K562 (cell line): ENCODE measurements around the gene NBEAL2. TPM values are rescaled to one million over a fixed set of nuclear protein-coding genes. Genes with fewer than 3 reads are reported as not detected.

Experiments
- ATAC-seq: fragments of 200-7000 bp; cut with Tn5 transposase; 3 replicates; pipeline ENCODE4 v1.9.1; 2020; ENCODE audit warnings: moderate library complexity
- BruUV-seq: library from RNA; stranded (reverse); fragments of 400-500 nt; replicated peaks from 2 replicates; lab custom pipeline; 2021; lab: Mats Ljungman, UMichigan
- CTCF ChIA-PET: fragments of 300-600 bp; formaldehyde crosslinking; extraction: SDS; loops from one replicate; lab custom pipeline; 2021; ENCODE audit warnings: low intra/inter-chr PET ratio; lab: Yijun Ruan, JAX
- POLR2A ChIA-PET: fragments of 300-600, 350-650 bp; sonication (Branson Sonifier 250); formaldehyde crosslinking; extraction: SDS; loops from one replicate; lab custom pipeline; 2021; ENCODE audit warnings: antibody characterized with exemption, inconsistent platforms; lab: Yijun Ruan, JAX
- DNase-seq, 4 experiments: peaks; one replicate each; pipeline versions ENCODE4 v3.0.0 to v3.0.0-alpha.2; 2011 to 2018; ENCODE audit warnings: low spot score in 3 of 4, mixed read lengths in 3 of 4; ENCODE audit errors: extremely low read depth in 1 of 4
- FAIRE-seq: peaks from 2 replicates; lab custom pipeline; 2011; peaks lifted over from hg19 to GRCh38; lab: Jason Lieb, UNC
- H2AFZ ChIP-seq: 2 replicates; pipeline ENCODE4 v1.6.0; 2011; ENCODE audit warnings: low read depth, low read length, control low read depth, inconsistent platforms
- H3K27ac ChIP-seq: fragments of 200-600 bp; 3 replicates; pipeline ENCODE4 v1.8.0; 2011; ENCODE audit warnings: low read depth, mild to moderate bottlenecking, control low read depth, inconsistent platforms, low read length, moderate library complexity, mixed read lengths; ENCODE audit errors: extremely low read depth
- H3K27me3 ChIP-seq, 2 experiments: fragments of 300-600 bp in 1 of 2; 2 replicates in 1 of 2; 3 replicates in 1 of 2; pipeline versions ENCODE4 v1.6.0 to v1.8.0; 2011; ENCODE audit warnings: inconsistent platforms in 2 of 2, low read length in 2 of 2, mild to moderate bottlenecking in 1 of 2, mixed read lengths in 1 of 2, moderate library complexity in 1 of 2; ENCODE audit not compliant: control insufficient read depth in 2 of 2, insufficient read depth in 2 of 2
- H3K36me3 ChIP-seq: fragments of 300-600 bp; 3 replicates; pipeline ENCODE4 v1.8.0; 2011; ENCODE audit warnings: mild to moderate bottlenecking, low read length, inconsistent platforms; ENCODE audit not compliant: control insufficient read depth, insufficient read depth
- H3K4me1 ChIP-seq, 2 experiments: fragments of 200-600 bp in 1 of 2; replicated peaks in 1 of 2; 2 replicates in 1 of 2; 3 replicates in 1 of 2; pipeline versions ENCODE4 v1.5.1 to v1.8.0; 2011; ENCODE audit warnings: inconsistent platforms in 2 of 2, low read length in 2 of 2, mild to moderate bottlenecking in 1 of 2, mixed read lengths in 1 of 2, moderate library complexity in 1 of 2; ENCODE audit not compliant: control insufficient read depth in 2 of 2, insufficient read depth in 2 of 2
- H3K4me2 ChIP-seq: 2 replicates; pipeline ENCODE4 v1.6.1; 2011; ENCODE audit warnings: low read length, control low read depth, inconsistent platforms, mixed read lengths; ENCODE audit not compliant: insufficient read depth
- H3K4me3 ChIP-seq: fragments of 200-600 bp; sonication (generic), shearing (Covaris generic); 2 replicates; pipeline ENCODE4 v1.5.1; 2016; ENCODE audit warnings: control low read depth, inconsistent platforms
- H3K79me2 ChIP-seq: fragments of 200-600 bp; 3 replicates; pipeline ENCODE4 v1.8.0; 2011; ENCODE audit warnings: low read length, inconsistent platforms; ENCODE audit not compliant: control insufficient read depth, insufficient read depth
- H3K9ac ChIP-seq, 2 experiments: 2 replicates each; pipeline versions ENCODE4 v1.6.0 to v1.6.1; 2011; ENCODE audit warnings: low read depth in 2 of 2, low read length in 2 of 2, control low read depth in 1 of 2, inconsistent platforms in 1 of 2, mild to moderate bottlenecking in 1 of 2, mixed read lengths in 1 of 2; ENCODE audit not compliant: insufficient read depth in 1 of 2
- H3K9me1 ChIP-seq: one replicate; pipeline ENCODE4 v1.6.0; 2011; ENCODE audit warnings: inconsistent platforms, mild to moderate bottlenecking, low read length, moderate library complexity; ENCODE audit not compliant: control insufficient read depth, insufficient read depth
- H3K9me3 ChIP-seq: replicated peaks from 2 replicates; pipeline ENCODE4 v1.5.1; 2011; ENCODE audit warnings: low read depth, low read length, inconsistent platforms; ENCODE audit not compliant: control insufficient read depth, insufficient read depth
- H4K20me1 ChIP-seq: replicated peaks from 2 replicates; pipeline ENCODE4 v1.6.1; 2011; ENCODE audit warnings: low read length, inconsistent platforms, mixed read lengths; ENCODE audit not compliant: control insufficient read depth, insufficient read depth
- CEBPB ChIP-seq: fragments of 450-650 bp; IDR thresholded peaks from 2 replicates; pipeline ENCODE4 v1.6.1; 2016; ENCODE audit warnings: missing genetic modification characterization, missing compliant biosample characterization
- EGR1 ChIP-seq: fragments of 450-650 bp; conservative IDR thresholded peaks from 2 replicates; pipeline ENCODE4 v1.6.1; 2017; ENCODE audit warnings: mild to moderate bottlenecking
- EWSR1 ChIP-seq: fragments of 450-650 bp; IDR thresholded peaks from 2 replicates; pipeline ENCODE4 v1.6.1; 2018; ENCODE audit warnings: borderline replicate concordance, mild to moderate bottlenecking, low read depth, moderate library complexity; ENCODE audit not compliant: partially characterized antibody
- KDM5B ChIP-seq: fragments of 200-600 bp; sonication (generic); IDR thresholded peaks from 2 replicates; pipeline ENCODE4 v1.6.1; 2012; ENCODE audit warnings: low read depth, mild to moderate bottlenecking, moderate library complexity, low read length, control low read depth, inconsistent platforms; ENCODE audit not compliant: insufficient replicate concordance
- NFATC3 ChIP-seq: fragments of 450-650 bp; IDR thresholded peaks from 2 replicates; pipeline ENCODE4 v1.6.1; 2017; ENCODE audit warnings: mild to moderate bottlenecking
- NFIC ChIP-seq: fragments of 450-650 bp; IDR thresholded peaks from 2 replicates; pipeline ENCODE4 v1.6.1; 2017; ENCODE audit warnings: mild to moderate bottlenecking, inconsistent platforms
- NKRF ChIP-seq: fragments of 450-650 bp; IDR thresholded peaks from 2 replicates; pipeline ENCODE4 v1.6.1; 2016; ENCODE audit warnings: borderline replicate concordance
- POLR2G ChIP-seq: fragments of 200-400 bp; formaldehyde crosslinking; IDR thresholded peaks from 2 replicates; pipeline ENCODE4 v1.6.1; 2017; ENCODE audit warnings: low read depth, mild to moderate bottlenecking, antibody characterized with exemption, low read length, moderate library complexity
- RBFOX2 ChIP-seq: fragments of 200-400 bp; formaldehyde crosslinking; IDR thresholded peaks from 2 replicates; pipeline ENCODE4 v1.6.1; 2017; ENCODE audit warnings: low read depth, mild to moderate bottlenecking, low read length, moderate library complexity
- WGBS: fragments of 100-300 bp; shearing (Covaris generic); methylation state at CpG from one replicate; pipeline ENCODE4 v1.1.6; 2016; ENCODE audit warnings: low coverage, mixed read lengths; ENCODE audit not compliant: insufficient coverage; ENCODE audit errors: missing lambda C conversion rate; 5-methylcytosine and 5-hydroxymethylcytosine counted together
- in situ Hi-C: fragments of 300-500 bp; cut with MboI; formaldehyde crosslinking; loops from 4 replicates; pipeline ENCODE4 v1.15.0; 2018; ENCODE audit warnings: inconsistent platforms, mixed read lengths
- intact Hi-C: fragments of 100-400 bp; cut with micrococcal nuclease; formaldehyde crosslinking; loops from 2 replicates; pipeline ENCODE4 v1.14.2; 2022
- polyA plus RNA-seq, 8 experiments: library from polyadenylated mRNA; depleted of rRNA in 4 of 8; stranded (reverse) in 5 of 8; unstranded in 3 of 8; fragments of >200 nt; fragmentation: Nextera tagmentation in 2 of 8; fragmentation: Illumina TruSeq in 1 of 8; extraction: Ambion mirVana in 2 of 8; extraction: Trizol in 1 of 8; gene quantifications; 2 replicates each; pipeline versions ENCODE4 v1.2.1 to v1.2.3, GENCODE V29; 2011 to 2014; ENCODE audit warnings: inconsistent platforms in 1 of 8, missing spikeins in 1 of 8
- total RNA-seq, 7 experiments: library from RNA; depleted of rRNA in 6 of 7; stranded (reverse); fragments of >200 nt in 6 of 7; fragmentation: Illumina TruSeq in 2 of 7; extraction: Trizol in 2 of 7; gene quantifications; 2 replicates each; pipeline versions ENCODE4 v1.2.1 to v1.2.3, GENCODE V29; 2011 to 2021; ENCODE audit warnings: low replicate concordance in 1 of 7

NBEAL2 gene
- total and polyA plus RNA-seq, 9 of the 15 experiments (the other 6 are each of a cell fraction or from before 2014, with no cell fraction given) = 0.06 to 114 (median 29.6) TPM

DNA sequence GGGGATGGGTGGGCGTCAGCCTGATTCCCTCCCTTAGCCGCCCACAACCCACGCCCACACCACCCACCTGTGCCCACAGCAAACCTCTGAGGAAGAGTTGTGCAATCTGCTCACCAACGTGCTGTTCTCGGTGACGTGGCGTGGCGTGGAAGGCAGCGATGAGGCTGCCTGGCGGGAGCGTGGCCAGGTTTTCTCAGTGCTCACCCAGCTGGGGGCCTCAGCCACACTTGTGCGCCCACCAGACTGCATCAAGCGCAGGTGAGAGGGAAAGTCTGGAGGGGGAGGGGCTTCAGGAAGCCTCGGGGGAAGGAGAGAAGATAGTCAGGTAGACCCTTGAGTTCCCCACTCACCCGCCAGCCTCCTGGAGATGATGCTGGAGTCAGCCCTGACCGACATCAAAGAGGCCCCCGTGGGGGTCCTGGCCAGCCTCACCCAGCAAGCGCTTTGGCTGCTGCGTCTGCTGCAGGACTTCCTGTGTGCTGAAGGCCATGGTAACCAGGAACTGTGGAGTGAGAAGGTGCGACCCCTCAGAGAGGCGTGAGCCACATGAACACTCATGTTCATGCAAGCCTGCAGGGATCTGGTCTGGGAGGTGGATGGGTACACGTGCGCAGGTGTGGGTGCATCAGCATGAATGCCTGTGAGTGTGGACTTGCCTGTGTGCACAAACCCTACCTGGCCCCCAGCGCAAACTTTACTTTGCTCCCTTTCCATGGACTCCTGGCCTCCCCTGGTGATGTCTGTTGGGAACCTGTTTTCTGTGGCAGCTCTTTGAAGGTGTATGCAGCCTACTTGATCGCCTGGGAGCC is 21.7 kb downstream of the NBEAL2 start:
- no peak for ATAC-seq
- Histone ChIP-seq H3K9me3 (no peaks in the 10 kb centered on the region), H2AFZ (no peak overlapping the region), H3K4me3 (no peak overlapping the region), H3K9ac (peak overlapping the region in 1 of 2 experiments; percentile 55; a peak in 1 of 4 replicates), H3K79me2 (no peaks in the 10 kb centered on the region), H3K4me2 (no peak overlapping the region), H3K4me1 (peaks cover 0 to 57% of the 10 kb centered on the region in 2 experiments; a peak in 2 of 5 replicates), H3K27me3 (no peaks in the 10 kb centered on the region), H3K27ac (no peak overlapping the region), H4K20me1 (peaks cover 8% of the 10 kb centered on the region; the same call in 1 of the 2 replicates), H3K9me1 (no peaks in the 10 kb centered on the region), H3K36me3 (peaks cover 98% of the 10 kb centered on the region)
- 93% methylated on average over 23 of the region's 25 CpGs for WGBS
- FAIRE-seq = no peak
- TF ChIP-seq EGR1 (peak; percentile 83), NFIC (no peak), POLR2G (peak; percentile 57), KDM5B (no peak), NKRF (no peak), NFATC3 (no peak), EWSR1 (no peak), RBFOX2 (peak; percentile 47; the same call in 1 of the 2 replicates), CEBPB (peak; percentile 46; the same call in 1 of the 2 replicates)
- POLR2A ChIA-PET = interaction anchor here (0.6 to 1.3 kb wide), 4 partner anchors 12 to 77 kb away, joined by 3 to 4 read pairs (median 3); partner anchors contain the start of gene NBEAL2
- in situ Hi-C loops (no loop called here), intact Hi-C loops (no loop called here)
- no TSS peak for BruUV-seq
- CTCF ChIA-PET = no interaction called here
- DNase-seq = no peak
